ENCODE results near the gene POLR2L.

Gene POLR2L

DNA sequence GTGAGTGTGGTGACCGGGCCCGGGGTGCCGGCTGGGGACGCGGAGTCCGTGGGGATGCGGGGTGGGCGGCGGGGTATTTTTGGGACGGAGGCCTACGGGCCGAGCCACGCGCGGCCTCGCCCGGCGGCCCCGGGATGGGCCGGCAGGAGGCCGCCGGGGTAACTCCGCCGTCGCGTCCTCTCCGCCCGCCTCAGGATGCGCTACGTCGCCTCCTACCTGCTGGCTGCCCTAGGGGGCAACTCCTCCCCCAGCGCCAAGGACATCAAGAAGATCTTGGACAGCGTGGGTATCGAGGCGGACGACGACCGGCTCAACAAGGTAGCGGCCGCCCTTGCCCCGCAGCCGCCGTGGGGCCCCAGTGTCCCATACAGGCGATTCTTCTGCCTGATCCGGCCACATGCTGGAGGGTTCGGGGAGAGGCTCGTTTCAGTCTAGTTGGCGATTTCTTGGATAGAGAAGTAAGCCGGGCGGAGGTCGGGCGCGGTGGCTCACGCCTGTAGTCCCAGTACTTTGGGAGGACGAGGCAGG lies 32.2 kb downstream of the POLR2L start:
- no peak for DNase-seq (ENCODE audit: low spot score)

GRCh38 chr11:809287-810039 lies 32.9 kb downstream of the POLR2L start, which contains the start of gene RPLP2:
Gene RPLP2, plus strand, starts transcription at chr11:809967. Its CDS starts 268 bp downstream, at chr11:810235.
- peak; percentile 99 for DNase-seq (ENCODE audit: low spot score)

DNA sequence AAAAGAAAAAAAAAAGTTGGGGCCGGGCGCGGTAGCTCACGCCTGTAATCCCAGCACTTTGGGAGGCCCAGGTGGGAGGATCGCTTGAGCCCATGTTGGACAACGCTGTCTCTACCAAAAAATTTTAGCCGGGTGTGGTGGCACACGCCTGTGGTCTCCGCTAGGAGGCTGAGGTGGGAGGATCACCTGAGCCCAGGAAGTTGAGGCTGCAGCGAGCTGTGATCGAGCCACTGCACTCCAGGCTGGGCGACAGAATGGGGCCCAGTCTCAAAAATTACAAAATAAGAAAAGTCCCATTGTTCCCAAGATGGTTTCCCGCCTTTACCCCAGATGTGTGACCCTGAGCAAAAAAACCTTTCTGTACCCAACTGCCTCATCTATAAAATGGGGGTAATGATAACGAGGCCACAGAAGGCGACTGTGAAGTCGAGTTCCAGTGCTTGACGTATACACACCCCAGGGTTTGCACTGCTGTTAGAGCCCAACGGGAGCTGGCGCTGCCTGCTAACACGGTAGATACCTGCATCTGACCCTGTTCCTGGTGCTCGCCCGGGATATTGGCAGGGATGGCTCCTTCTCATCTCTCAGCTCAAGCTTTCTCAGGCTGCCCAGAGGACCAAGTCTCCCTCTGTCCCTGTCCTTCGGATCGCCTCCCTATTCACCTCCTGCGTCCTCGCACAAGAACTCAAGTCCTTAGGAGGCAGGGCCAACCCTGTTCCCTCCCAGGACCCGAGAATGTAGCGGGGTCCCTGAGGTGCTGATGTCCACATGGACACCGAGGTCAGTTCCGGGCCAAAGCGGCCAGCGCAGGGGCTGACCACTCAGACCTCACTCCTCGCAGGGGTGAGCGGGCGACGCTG lies 33.7 kb downstream of the POLR2L start:
- DNase-seq (ENCODE audit: low spot score), result no peak

- DNase-seq (ENCODE audit: low spot score), result no peak
Observed at GRCh38 chr11:804599-804964, 37.7 kb downstream of the POLR2L start.

DNA sequence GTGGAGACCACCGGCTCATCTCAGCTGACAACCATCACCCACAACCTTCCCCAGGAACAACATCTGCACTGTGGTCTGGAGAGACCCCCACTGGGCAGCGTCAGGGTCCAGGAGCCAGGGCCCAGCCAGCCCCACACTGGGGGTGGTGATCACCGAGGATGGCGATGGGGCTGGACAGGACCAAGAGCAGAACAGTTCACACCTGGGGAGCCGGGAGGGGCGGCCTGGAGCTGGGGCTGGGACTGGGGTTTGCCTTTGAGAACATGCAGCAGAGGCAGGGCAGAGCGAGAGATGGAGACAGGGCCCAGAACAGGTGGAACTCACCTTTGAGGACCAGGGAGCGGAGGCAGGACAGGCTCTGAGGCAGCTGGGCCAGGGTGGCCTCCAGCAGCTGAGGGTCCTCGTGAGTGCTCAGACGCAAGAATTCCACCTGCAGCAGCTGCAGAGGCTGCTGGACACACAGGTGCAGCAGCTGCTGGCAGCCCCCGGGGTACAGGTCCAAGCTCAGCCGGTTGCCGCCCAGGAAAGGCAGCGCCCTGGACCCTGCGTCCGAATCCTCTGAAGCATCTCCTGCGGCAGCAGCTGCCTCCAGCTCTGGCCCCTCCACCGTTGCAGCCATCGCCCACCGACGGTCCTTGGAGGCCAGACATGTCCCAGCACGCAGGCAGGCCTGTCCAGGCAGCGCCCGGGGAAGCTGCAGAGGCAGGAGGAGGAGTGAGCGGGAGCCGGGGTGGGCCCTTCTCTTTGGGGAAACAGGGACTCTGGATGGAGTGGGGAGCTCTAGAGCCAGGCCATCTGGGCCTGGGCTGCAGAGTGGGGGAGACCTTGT lies 38.3 kb downstream of the POLR2L start:
- DNase-seq (ENCODE audit: low spot score), result no peak

DNA sequence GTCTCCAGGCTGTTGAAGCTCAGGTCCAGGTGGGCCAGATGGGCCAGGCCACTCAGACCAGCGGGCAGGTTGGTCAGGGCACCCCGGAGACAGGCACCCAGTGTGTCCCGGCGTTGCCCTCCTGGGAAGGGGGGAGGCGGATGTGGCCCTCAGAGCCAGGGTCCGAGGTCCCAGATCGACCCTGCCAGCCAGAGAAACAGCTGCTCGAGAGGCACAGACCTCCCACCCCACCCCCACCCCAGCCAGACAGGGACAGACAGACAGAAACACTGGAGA lies 38.9 kb downstream of the POLR2L start:
- no peak for DNase-seq (ENCODE audit: low spot score)

GRCh38 chr11:802693-803466 lies 39.4 kb downstream of the POLR2L start:
- no peak for DNase-seq (ENCODE audit: low spot score)

DNA sequence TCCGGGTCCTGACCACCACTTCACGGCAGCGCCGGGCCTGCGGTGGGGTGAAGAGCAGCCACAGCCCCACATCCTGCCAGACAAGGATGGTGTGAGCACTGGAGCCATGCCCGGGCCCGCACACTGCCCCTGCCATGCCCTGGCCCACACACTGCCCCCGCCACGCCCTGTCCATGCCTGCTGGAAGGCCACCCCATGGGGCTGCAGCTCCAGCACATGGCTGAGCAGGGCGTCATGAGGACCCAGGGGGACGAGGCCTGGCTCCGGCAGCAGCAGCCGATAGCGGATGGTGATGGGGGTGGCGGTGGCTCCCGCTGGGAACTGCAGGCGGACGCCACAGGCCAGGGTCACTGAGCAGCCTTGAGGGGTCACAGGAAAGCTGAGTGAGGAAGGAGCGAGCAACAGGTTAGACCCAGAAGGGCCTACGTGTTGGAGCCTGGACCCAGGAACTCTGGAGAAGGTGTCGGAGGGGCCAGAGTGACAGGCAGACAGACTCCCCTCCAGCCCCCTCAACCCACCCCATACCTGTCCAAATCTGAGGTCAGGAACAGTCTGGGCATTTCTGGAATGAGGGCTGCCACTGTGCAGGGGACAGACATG lies 40.2 kb downstream of the POLR2L start:
- DNase-seq (ENCODE audit: low spot score), result no peak

GRCh38 chr11:801097-801780 lies 41.1 kb downstream of the POLR2L start:
- DNase-seq (ENCODE audit: low spot score), result no peak

- DNase-seq (ENCODE audit: low spot score), result no peak
Observed at GRCh38 chr11:800473-800872, 41.9 kb downstream of the POLR2L start.

GRCh38 chr11:799641-800316 lies 42.5 kb downstream of the POLR2L start:
- DNase-seq (ENCODE audit: low spot score), result no peak

GRCh38 chr11:798093-798713 lies 44.1 kb downstream of the POLR2L start, which contains the start of gene SLC25A22:
Gene SLC25A22, minus strand, starts transcription at chr11:798281. Its CDS starts 3,275 bp downstream, at chr11:795006.
- peak; percentile 85 for DNase-seq (ENCODE audit: low spot score)

DNA sequence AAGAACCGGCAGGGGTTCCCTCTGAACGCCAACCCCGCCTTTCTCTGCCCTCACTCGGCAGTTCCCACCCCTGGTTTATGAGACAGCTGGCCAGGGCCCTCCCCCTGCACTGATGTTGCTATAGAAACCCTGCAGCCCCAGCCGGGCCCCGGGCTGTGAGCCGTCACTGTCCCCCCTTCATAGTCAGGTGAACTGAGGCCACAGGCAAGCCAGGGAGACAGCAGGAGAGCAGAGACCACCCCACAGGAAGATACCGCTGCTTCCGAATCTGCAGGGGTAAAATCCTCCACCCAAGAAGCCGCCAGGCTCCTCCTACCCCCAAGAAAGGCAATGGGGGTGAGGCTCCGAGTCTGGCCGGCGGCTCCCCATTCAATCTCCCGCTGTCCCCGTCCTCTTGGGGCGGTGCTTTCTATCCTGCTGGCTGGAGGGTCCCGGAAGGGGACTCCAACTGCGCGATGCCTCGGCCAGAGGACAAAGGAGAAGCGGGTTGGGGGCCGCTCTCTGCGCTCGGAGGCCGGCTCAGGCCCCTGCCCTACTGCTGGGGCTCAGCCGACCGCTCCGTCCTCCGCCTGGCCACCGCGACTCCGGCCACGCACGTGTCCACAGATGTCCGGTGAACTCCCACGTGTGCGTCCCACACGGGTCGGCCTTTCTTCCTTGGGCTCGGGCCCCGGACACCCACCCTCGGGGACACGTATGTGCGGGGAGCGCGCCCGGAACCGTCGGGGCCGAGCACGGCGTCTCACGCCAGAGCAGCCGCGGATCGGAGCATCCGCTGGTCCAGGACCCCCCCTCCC lies 44.8 kb downstream of the POLR2L start:
- peak; percentile 41 for DNase-seq (ENCODE audit: low spot score)

- no peak for DNase-seq (ENCODE audit: low spot score)
Observed at GRCh38 chr11:796565-797295, 45.6 kb downstream of the POLR2L start.

- peak; percentile 63 for DNase-seq (ENCODE audit: low spot score)
Observed at GRCh38 chr11:795634-796564, 46.4 kb downstream of the POLR2L start.

DNA sequence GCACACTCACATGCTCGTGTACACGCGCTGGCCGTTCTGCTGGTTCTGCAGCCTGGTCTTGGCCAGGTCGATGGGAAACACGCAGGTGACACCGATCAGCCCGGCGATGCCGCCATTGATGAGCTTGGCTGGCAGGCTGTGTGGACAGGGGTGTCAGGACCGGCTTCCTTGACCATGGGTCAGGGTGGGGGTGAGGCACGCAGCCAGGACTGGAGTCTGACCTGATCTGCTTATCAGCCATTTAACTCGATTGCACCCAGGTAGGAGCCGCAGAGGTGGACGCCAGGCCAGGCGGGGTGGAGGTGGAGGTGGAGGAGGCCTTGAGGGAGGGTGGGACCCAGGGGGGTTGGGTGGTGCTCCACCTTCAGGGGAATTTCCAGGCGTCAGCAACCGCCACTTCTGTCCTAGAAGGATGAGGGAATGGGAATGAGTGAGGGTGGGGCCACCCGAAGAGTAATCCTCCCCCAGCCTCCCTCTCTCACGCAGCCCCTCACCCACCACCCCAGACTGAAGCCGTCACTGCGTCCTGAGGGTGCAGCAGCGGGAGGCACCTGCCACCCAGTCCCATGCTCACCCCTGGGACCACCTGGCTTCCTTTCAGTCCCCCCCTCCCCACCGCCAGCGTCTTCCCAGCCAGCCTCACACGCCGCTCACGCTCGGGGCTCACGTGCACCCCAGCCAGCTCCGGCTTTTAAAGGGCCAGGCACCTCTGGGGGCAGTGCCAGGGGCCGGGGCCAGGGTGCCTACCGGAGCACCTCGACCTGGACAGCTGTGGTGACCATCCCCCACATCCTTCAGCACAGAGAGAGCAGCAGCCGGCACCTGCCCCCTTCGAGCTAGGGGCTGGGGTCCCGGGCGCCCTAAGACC lies 47.3 kb downstream of the POLR2L start:
- DNase-seq (ENCODE audit: low spot score), result no peak
